Measurements from ENCODE around the gene TMEM69.
"Not testable (repeated sequence)": the region's sequence is repeated elsewhere in the genome, so short reads cannot be mapped to it uniquely, and the experiment has no call there.

The TMEM69 gene

DNA sequence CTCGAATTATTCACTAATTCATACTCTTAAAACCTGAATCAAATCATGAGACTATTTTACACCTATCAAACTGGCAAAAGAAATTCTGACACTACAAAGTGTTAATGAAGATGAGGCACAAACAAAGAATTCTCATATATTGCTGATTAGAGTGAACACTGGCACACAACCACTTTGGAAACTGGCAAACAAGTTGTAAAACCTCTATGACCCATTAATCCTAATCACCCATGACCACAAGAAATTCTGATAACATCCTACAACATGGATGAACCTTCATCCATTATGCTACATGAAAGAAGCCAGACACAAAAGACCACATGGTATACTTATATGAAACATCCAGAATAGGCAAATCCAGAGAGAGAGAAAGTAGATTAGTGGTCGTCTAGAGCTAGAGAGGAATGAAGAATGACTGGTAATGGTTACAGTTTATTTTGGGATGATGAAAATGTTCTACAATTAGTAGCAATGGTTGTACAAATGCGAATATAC, 10.2 kb upstream of the TMEM69 start:
- no peak for DNase-seq (ENCODE audit: low spot score)

DNA sequence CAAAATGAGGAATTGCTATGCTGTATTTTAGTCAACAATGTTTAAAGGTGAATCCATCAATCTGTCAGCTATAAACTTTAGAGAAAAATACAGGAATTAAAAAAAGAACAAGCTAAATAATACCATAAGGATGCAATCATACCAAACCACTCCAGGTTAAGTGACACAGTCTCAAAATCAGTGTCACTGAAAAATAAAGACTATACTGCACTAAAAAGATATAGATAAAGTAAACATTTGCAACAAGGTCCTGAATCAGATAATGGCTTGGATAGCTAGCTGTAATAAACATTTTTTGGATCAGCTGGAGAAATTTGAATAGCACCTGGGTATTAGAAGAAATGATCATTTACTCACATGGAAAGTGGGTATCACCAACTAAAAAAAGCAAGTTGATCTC, 9.5 kb upstream of the TMEM69 start:
- no peak for DNase-seq (ENCODE audit: low spot score)

DNA sequence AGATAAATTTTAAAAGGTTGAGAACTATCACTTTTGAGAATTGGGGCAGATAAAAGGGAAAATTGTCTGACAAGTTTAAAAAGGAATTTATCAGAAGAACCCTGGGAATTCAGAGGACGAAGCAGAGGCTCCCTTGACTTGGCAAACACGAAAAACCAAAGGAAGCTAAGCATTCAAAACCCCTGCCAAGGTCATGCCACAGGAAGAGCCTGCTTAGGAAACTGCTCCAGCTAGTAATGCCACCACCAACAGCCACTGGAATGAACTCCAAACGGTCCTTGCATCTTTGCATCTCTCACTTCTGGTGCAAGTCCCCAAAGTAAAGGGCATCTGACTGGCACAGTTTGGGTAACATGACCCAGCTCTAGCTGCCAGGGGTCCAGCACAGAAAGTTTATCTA, 8.9 kb upstream of the TMEM69 start:
- no peak for DNase-seq (ENCODE audit: low spot score)

DNA sequence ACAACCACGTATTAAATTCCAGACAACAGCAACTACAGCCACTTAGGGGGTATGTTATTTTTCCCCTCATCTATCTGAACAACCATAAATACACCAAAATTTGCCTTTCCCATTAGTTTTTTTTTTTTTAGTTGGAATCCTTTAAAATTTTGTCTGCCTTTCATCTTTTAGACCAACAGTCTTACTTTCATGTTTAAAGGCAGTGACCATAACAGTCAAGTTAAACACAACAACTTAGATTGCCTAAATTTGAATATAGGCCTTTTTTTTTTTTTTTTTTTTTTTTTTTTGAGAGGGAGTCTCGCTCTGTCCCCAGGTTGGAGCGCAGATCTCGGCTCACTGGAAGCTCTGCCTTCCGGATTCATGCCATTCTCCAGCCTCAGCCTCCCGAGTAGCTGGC, 5.0 kb upstream of the TMEM69 start:
- DNase-seq (ENCODE audit: low spot score) = no peak

DNA sequence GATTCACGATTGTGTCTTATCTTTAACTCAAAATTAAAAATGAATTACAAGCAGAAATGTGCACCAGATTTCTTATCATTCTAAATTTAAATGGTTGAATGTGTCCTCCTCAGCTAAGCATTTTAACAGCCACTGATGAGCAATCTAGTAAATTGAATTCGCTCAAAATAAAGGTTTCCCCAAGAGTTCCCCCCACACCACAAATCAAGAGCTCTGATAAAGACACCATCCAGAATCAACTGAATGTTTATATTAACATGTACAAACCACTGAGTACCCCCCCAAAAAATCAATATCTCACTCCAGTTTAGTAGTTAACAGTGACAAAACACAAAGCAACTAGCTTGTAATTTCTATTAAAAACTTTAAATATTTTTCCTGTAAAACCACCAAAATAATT, 3.6 kb upstream of the TMEM69 start:
- DNase-seq (ENCODE audit: low spot score) = no peak

DNA sequence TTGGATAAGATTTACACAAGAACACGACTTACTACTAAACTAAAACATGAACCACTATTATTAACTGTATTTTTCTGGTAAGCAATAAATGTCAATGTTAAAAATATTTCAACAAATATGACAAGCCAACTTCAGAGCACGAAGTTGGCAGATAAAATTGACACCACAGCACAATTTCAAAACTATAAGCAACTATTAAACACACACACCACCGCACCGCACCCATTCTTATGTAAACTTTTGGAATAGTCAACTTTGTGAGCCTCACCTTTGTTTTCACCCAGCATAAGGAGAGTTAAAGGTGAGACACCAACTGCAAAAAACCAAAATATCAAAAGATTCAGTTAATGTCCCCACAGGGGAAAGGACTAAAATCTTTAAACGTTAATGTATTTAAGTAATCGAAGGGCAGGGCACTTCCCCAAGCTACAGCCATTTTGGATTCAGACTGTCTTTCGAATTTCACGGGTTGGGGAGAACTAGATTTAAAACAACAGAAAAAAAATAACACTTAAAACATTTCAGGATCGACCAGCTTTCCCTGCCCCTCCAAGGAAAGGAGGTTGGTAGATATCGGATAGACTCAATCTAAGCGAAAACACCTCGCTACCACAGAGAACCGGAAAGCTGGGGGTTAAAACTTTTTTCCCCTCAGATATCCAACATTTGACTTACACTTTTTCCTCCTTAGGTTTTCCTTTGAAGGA, 2.5 kb upstream of the TMEM69 start:
- no peak for DNase-seq (ENCODE audit: low spot score)

DNA sequence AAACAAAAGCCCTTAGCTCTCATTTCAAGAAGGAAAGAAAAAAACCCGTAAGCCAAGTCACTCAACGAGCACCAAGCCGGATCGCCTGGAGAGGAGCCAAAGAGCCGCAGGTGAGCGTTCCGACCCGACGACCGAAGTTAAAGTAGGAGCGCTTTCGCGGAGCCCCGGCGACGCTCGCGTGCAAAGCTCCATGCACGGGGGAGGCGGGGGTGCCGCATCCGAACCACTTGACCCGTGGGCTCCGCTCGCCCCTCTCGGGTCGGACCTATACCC, 2.0 kb upstream of the TMEM69 start:
- DNase-seq (ENCODE audit: low spot score) = peak; percentile 46

DNA sequence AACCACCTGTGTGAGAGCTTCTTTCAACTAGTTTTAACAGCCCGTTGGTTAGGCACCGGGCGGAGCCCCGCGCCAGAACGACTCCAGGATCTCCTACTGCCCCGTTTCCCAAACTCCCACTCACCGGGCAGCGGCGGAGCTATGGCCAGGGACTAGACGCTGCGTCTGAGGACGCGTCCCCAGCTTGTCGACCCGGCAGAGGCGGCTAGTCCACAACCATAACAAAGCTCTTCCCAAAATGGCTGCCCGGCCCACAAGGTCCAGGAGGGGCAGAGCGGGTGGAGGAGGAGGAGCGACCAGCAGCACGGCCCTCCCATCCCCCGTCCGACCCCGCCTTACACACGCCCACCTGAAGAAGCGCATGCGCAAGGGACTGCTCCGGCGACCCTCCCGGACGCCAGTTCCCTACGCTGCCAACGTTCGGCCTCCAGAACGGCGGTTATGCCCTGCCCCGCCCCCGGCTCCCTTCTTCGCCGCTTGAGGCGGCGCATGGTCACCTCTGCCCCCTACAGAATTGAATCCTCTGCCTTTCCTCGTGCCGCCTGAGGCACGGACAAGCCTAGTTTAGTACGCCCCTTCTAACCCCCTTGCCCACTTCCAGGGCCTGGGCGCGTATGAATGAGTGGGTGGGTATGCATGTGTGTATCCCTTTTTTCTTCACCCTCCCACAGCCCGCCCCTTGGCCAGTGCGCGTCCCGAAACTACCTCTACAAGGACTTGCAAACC, 1.5 kb upstream of the TMEM69 start, which contains the start of gene GPBP1L1:
Gene GPBP1L1 (minus strand): TSS at position 246 of the 726 bp plus-strand sequence. CDS start 27,446 bp downstream, outside the sequence.
- peak; percentile 98 for DNase-seq (ENCODE audit: low spot score)

DNA sequence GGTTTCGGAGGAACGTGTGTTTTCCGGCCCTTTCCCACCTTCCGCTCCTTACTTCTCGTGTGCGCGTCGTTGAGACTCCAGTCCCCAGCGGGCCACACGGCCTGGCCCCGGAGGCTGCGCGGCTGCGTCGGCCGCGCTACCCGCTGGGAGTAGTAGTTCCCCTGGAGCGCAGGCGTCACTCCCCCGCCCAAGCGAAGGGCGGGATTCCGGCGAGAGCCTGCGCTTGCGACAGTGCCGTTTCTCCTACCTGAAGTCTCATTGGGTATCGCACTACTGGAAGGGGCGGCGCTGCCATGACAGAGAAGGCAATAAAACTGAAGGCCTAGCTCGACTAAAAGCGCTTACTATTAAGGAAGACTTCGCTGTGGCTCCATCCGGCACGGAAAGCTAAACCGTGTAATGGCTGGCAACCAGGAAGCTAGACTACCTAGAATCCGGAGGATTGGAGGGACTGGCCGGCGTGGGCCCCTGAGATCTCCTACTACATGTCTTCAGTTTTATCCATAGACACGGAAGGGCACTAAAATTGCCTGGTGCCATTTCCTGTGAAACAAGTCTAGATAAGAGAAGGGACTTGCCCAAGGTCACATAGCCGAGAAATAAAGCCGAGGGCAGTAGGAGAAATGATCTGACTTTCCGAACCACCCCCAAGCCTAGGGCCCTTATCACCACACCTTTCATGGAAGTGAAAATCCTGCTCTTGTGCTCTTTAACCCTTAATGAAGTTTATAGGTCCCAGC, 797 bp upstream of the TMEM69 start:
- DNase-seq (ENCODE audit: low spot score) = peak; percentile 99

DNA sequence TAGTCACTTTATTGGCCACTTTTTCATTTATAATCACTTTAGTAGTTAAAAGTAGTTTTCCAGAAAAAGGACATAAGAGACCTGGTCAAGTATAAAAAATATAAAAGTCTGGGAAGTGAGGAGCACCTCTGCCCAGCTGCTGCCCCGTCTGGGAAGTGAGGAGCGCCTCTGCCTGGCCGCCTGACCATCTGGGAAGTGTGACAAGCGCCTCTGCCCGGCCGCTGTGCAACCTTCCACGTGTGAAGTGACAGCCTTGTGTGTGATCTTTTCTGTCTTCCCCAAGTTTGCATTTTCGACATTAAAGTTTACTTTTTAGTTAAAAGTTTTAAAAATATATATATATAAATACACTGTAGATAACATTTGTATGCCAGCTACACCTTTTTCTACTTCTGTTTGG, 5.8 kb downstream of the TMEM69 start:
- not testable (repeated sequence) for DNase-seq (ENCODE audit: low spot score)

DNA sequence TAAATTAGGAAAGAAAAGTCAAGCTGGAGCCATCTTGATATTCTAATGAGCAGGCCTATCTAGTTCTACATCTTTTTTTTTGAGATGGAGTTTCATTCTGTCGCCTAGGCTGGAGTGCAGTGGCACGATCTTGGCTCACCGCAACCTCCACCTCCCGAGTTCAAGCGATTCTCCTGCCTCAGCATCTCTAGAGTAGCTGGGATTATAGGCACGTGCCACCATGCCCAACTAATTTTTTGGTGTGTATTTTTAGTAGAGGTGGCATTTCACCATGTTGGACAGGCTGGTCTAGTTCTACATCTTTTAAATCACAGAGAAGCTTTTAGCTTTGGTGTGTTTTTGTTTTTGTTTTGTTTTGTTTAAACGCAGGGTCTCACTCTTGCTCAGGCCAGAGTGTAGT, 6.8 kb downstream of the TMEM69 start:
- no peak for DNase-seq (ENCODE audit: low spot score)

DNA sequence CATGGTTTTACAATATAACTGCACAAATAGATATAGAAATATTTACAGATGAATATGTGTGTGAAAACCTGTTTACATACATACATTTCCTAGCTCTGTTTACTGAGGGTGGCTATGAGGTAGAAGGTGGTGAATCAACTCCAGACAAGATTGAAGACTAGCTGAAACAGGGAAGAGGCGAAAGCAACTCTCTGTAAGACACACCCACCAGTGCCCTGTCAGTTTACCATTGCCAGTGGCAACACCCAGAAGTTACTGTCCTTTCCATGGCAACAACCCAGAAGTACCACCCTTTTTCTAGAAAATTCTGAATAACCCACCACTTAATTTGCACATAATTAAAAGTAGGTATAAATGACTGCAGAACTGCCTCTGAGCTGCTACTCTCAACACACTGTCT, 16.7 kb downstream of the TMEM69 start:
- no peak for DNase-seq (ENCODE audit: low spot score)

DNA sequence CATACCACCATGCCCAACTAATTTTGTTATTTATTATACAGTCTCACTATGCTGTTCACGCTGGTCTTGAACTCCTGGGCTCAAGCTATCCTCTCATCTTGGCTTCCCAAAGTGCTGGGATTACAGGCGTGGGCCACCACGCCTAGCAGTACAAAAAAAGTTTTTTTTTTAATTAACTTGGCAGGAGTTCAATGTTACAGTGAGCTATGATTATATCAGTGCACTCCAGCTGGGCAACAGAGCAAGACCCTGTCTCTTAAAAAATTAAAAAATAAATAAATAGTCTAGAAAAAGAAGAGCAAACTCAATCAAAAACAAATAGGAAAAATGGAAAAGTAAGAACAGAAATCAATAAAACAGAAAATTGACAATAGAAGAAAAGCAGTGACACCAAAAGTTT, 25.7 kb downstream of the TMEM69 start:
- DNase-seq (ENCODE audit: low spot score) = no peak

DNA sequence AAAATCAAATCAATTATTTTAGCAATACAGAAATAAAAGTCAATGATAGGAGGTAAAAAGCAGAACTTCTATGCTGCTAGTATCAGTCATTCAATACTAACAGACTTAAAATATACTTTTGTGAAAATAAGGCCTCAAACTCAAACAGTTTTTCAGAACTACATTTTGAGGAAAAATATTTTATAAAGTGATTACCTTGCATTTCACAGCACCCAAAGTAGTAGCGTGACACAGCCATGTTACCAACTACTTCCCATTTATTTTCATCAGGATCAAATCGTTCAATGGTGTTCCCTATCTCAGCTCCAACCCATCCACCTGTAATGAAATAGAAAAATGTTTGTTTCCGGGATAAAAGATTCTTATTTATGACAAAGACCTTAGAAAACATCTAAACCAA, 28.7 kb downstream of the TMEM69 start:
- DNase-seq (ENCODE audit: low spot score) = no peak

DNA sequence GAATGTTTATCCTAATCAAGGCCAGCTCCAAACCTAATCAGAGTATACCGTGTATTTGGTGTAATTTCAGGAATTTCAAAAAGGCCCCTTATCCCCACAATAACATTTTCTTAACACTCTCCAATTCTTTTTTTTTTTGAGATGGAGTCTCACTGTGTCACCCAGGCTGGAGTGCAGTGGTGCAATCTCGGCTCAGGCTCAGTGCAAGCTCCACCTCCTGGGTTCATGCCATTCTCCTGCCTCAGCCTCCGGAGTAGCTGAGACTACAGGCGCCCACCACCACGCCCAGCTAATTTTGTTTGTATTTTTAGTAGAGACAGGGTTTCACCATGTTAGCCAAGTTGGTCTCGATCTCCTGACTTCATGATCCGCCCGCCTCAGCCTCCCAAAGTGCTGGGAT, 29.4 kb downstream of the TMEM69 start:
- DNase-seq (ENCODE audit: low spot score) = not testable (repeated sequence)

DNA sequence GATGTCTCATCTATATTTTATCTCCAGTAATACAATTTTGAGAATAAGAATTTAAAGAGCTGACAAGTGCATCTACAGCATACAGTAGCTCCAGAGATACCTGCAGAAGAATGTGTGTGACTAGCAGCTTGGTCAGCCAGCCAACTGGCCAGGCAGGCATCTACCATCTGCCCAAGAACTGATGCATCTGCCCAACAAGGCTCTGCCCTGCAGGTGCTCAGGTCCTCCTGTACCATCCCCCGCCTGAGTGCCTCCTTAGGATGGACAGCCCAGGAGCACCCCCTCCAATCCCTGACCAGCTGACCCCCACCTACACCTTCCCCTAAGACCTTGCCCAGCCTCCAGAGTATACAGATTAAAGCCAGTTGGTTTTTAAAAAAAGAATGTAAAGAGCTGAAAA, 30.3 kb downstream of the TMEM69 start:
- no peak for DNase-seq (ENCODE audit: low spot score)

DNA sequence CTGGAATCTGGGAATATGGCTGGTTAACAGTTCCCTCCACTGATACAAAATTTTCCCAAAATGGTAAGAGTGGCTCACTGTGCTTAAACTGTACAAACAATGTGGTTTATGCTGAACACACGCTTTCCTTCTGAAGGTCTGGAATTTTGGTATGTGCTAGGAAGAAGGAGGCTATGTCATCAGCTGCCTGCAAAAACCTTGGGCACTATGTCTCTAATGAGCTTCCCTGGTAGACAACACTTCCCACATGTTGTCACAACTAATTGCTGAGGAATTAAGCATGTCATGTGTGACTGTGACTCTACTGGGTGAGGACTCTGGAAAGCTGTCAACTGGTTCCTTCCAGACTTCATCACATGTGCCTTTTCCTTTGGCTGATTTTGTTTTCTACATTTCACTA, 33.2 kb downstream of the TMEM69 start:
- no peak for DNase-seq (ENCODE audit: low spot score)

DNA sequence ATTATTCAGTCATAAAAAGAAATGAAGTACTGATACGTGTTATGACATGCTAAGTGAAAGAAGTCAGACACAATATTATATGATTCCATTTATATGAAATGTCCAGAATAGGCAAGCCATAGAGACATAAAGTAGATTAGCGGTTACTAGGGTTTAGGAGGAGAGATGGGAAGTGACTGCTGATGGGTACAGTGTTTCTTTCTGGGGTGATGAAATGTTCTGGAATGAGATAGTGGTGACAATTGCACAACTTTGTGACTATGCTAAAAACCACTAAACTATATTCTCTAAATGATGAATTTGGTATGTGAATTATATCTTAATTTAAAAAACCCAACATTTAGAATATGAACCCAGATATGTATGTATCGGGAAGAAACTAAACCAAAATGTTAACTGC, 34.8 kb downstream of the TMEM69 start:
- DNase-seq (ENCODE audit: low spot score) = no peak

DNA sequence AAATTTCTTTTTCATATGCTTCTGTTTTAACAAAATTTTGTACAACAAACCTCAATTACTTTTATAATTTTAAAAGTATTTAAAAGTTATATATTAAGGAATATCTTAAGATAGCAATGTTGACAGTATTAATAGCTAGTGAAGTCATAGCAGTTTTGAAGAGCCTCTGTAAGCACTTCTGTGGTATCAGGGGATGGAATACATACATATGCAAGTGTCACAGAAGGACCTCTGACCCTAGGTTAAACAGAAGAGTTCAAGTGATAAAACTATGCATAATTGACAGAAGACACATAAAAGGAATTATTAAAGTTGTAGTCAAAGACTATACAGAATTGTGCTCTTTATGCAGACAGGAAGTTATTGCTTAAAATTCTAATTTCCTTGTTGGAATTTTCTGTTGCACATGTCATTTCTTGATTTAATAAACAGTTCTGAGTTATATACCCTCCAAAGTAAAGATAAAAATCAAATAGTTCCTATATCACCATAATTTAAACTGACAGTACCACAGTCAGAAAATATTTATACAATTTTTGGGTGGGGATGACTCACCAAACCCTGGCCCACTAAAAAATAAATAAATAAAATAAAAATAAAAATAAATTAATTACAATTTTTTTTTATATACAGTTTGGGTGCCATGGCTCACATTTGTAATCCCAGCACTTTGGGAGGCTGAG, 35.4 kb downstream of the TMEM69 start:
- DNase-seq (ENCODE audit: low spot score) = no peak

DNA sequence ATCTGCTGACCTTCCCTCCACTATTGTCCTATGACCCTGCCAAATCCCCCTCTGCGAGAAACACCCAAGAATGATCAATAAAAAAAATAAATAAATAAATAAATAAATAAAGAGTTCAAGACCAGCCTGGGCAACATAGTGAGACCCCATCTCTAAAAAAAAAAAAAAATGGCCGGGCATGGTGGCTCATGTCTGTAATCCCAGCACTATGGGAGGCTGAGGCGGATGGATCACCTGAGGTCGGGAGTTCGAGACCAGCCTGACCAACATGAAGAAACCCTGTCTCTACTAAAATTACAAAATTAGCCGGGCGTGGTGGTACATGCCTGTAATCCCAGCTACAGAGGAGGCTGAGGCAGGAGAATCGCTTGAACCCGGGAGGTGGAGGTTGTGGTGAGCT, 38.0 kb downstream of the TMEM69 start:
- not testable (repeated sequence) for DNase-seq (ENCODE audit: low spot score)

DNA sequence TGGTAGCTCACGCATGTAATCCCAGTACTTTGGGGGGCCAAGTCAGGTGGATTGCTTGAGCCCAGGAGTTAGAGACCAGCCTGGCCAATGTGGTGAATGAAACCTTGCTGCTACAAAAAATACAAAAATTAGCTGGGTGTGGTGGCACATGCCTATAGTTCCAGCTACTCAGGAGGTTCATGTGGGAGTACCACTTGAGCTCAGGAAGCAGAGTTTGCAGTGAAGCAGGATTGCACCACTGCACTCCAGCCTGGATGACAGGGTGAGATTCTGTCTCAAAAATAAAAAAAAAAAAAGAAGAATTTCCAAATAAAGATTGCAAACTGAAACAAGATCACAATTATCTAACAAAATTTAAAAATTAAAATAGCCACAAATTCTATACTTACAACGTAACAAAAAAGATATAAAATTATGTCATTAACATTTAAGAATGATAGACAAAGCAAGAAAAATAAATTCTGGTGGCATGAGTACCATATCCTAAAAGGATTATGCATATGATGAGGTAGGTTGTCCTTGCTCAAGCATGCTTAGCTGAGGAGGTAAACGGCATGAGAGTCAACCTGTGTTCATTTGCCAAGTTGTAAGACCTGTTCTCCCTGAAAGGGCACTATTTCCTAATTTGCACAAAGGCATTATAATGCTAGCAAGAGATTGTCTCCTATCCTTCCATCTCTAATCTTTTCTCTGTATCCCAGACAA, 42.2 kb downstream of the TMEM69 start:
- DNase-seq (ENCODE audit: low spot score) = no peak

DNA sequence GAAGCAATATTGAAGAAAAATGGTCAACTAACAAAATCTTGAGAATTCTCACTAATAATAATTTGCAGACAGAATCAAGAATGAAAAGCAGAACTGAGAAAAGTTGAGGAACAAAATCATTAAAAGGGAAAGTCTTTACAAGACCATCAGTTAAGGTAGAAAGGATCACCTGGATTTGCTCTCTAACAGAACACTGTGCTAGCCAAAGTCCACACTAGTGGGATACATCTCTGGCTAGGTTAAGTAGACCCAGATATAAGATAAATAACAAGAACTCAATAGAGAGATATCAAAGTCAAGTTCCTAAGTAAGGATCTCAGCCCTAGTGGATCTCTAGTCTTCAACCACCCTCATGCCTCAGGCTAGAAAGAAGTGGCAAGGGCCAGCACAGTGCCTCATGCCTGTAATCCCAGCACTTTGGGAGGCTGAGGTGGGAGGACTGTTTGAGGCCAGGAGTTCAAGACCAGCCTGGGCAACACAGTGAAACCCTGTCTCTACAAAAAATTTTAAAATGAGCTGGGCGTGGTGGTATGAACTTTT, 42.9 kb downstream of the TMEM69 start:
- no peak for DNase-seq (ENCODE audit: low spot score)

Measured in activated CD4-positive, alpha-beta T cell treated with anti-CD3 and anti-CD28 coated beads, Interleukin-2, Interleukin-4, amounts not matched to agents 100 ng/mL and 50 ng/mL, durations not matched to agents 16 hours and 8 hours (primary cell).